T-cell (primary cell): ENCODE data around the gene LARGE1. TPM values are rescaled to one million over a fixed set of nuclear protein-coding genes. Genes with fewer than 3 reads are reported as not detected.

ENCODE experiments used
- ATAC-seq, 4 experiments: fragments of 200-7000 bp in 3 of 4; fragments of 150-1000 bp in 1 of 4; cut with Tn5 transposase; replicated peaks in 1 of 4; 1 replicate in 3 of 4; 2 replicates in 1 of 4; pipeline ENCODE4 v1.10.0; 2021; ENCODE audit warnings: moderate library complexity in 3 of 4, mild to moderate bottlenecking in 2 of 4, moderate number of reproducible peaks in 1 of 4
- CTCF ChIA-PET, 2 donors: fragments of 300-600 bp; sonication (Branson Sonifier 250); formaldehyde crosslinking; loops; one replicate each; lab custom pipeline; 2022; ENCODE audit warnings: antibody characterized with exemption in 2 of 2; lab: Charles Lee
- POLR2A ChIA-PET, 2 donors: fragments of 300-600 bp; sonication (Branson Sonifier 250); formaldehyde crosslinking; loops; one replicate each; lab custom pipeline; 2022; ENCODE audit warnings: antibody characterized with exemption in 2 of 2; lab: Charles Lee
- DNase-seq, 35 experiments: peaks; one replicate each; pipeline versions ENCODE4 v3.0.0 to v3.0.0-alpha.2; 2013 to 2023
- H3K27ac ChIP-seq: one replicate; pipeline ENCODE4 v1.5.1; 2013; ENCODE audit warnings: low read length
- H3K27me3 ChIP-seq, 2 experiments: replicated peaks in 1 of 2; 1 replicate in 1 of 2; 2 replicates in 1 of 2; pipeline versions ENCODE4 v1.6.1 to v1.7.0; 2013; ENCODE audit warnings: low read length in 1 of 2, mixed read lengths in 1 of 2; ENCODE audit not compliant: control insufficient read depth in 2 of 2, insufficient read depth in 2 of 2; ENCODE audit errors: extremely low read depth in 1 of 2
- H3K36me3 ChIP-seq, 2 donors: 1 replicate in 1 of 2; 2 replicates in 1 of 2; pipeline versions ENCODE4 v1.6.1 to v1.7.0; 2013; ENCODE audit warnings: low read length in 1 of 2; ENCODE audit not compliant: control insufficient read depth in 2 of 2, insufficient read depth in 1 of 2; ENCODE audit errors: extremely low read depth in 1 of 2
- H3K4me1 ChIP-seq, 2 experiments: 1 replicate in 1 of 2; 2 replicates in 1 of 2; pipeline versions ENCODE4 v1.6.1 to v1.7.0; 2013; ENCODE audit warnings: low read length in 2 of 2, mixed read lengths in 1 of 2; ENCODE audit not compliant: insufficient read depth in 2 of 2, control insufficient read depth in 1 of 2; ENCODE audit errors: extremely low read depth in 1 of 2
- H3K4me3 ChIP-seq, 2 donors: 1 replicate in 1 of 2; 2 replicates in 1 of 2; pipeline versions ENCODE4 v1.5.1 to v1.7.0; 2013; ENCODE audit warnings: mild to moderate bottlenecking in 2 of 2, low read length in 1 of 2, moderate library complexity in 1 of 2; ENCODE audit not compliant: control insufficient read depth in 1 of 2; ENCODE audit errors: extremely low read depth in 1 of 2
- H3K9me3 ChIP-seq: 2 replicates; pipeline ENCODE4 v1.7.0; 2013
- H3K27ac Mint-ChIP-seq, 2 donors: one replicate each; pipeline ENCODE4 v1.8.0; 2020 to 2021; ENCODE audit warnings: mild to moderate bottlenecking in 2 of 2, mixed read lengths in 2 of 2
- H3K27me3 Mint-ChIP-seq, 2 donors: one replicate each; pipeline ENCODE4 v1.8.0; 2021 to 2022; ENCODE audit warnings: mixed read lengths in 2 of 2
- H3K36me3 Mint-ChIP-seq: one replicate; pipeline ENCODE4 v1.8.0; 2021; ENCODE audit warnings: mixed read lengths
- H3K4me1 Mint-ChIP-seq, 3 donors: one replicate each; pipeline ENCODE4 v1.8.0; 2020 to 2022; ENCODE audit warnings: mixed read lengths in 3 of 3, mild to moderate bottlenecking in 1 of 3
- H3K4me3 Mint-ChIP-seq, 3 donors: one replicate each; pipeline ENCODE4 v1.8.0; 2020 to 2022; ENCODE audit warnings: mild to moderate bottlenecking in 3 of 3, mixed read lengths in 3 of 3, moderate library complexity in 3 of 3
- H3K9me3 Mint-ChIP-seq, 3 donors: one replicate each; pipeline ENCODE4 v1.8.0; 2020 to 2022; ENCODE audit warnings: mixed read lengths in 3 of 3
- WGBS: methylation state at CpG from one replicate; pipeline ENCODE4 v1.1.5; 2013; ENCODE audit warnings: missing lambda C conversion rate; ENCODE audit not compliant: insufficient coverage; 5-methylcytosine and 5-hydroxymethylcytosine counted together
- total RNA-seq, 35 experiments: library from RNA in 6 of 35; stranded (reverse) in 6 of 35; fragments of 120-200 nt in 1 of 35; gene quantifications; one replicate each; pipeline versions ENCODE4 v1.2.1 to v1.2.4 and lab custom pipeline; 2013 to 2026

Gene LARGE1
- total RNA-seq, 5 donors from 2014 or later (not counting 1 experiment from before 2014, with no cell fraction given) = 0.53 to 6.1 (median 3.0) TPM

GRCh38 chr22:33597274-33597985 lies 322.8 kb downstream of the LARGE1 start:
- no peaks in the 10 kb centered on the region for H3K36me3 Mint-ChIP-seq
- no peaks in the 10 kb centered on the region for H3K27me3 Mint-ChIP-seq
- no peak for DNase-seq
- ATAC-seq = no peak
- H3K4me3 Mint-ChIP-seq = no peak overlapping the region
- WGBS = no CpG with 5 or more reads among the region's 6 CpGs
- no peaks in the 10 kb centered on the region for H3K36me3 ChIP-seq
- peaks cover 0 to 13% (median 0%) of the 10 kb centered on the region in 3 donors for H3K9me3 Mint-ChIP-seq
- H3K4me1 Mint-ChIP-seq = no peaks in the 10 kb centered on the region
- H3K4me1 ChIP-seq = no peaks in the 10 kb centered on the region
- ChIA-PET CTCF (interaction anchor here in 1 of 2 donors (0.7 kb wide), 1 partner anchor 53 kb away, joined by 6 read pairs; no protein-coding TSS in a partner anchor), POLR2A (no interaction called here)
- H3K4me3 ChIP-seq = no peak overlapping the region
- no peaks in the 10 kb centered on the region for H3K27me3 ChIP-seq
- H3K9me3 ChIP-seq = no peaks in the 10 kb centered on the region
- no peak overlapping the region for H3K27ac ChIP-seq
- H3K27ac Mint-ChIP-seq = no peak overlapping the region

GRCh38 chr22:33593818-33594217 lies 326.5 kb downstream of the LARGE1 start:
- 100% methylated on average over 2 of the region's 5 CpGs for WGBS
- CTCF ChIA-PET = no interaction called here
- H3K27me3 ChIP-seq = no peaks in the 10 kb centered on the region
- no peak for ATAC-seq
- H3K4me1 ChIP-seq = no peaks in the 10 kb centered on the region
- no peaks in the 10 kb centered on the region for H3K9me3 ChIP-seq
- no peak overlapping the region for H3K4me3 Mint-ChIP-seq
- H3K4me3 ChIP-seq = no peak overlapping the region
- H3K4me1 Mint-ChIP-seq = no peaks in the 10 kb centered on the region
- no peak overlapping the region for H3K27ac Mint-ChIP-seq
- DNase-seq = no peak
- POLR2A ChIA-PET = no interaction called here
- H3K27me3 Mint-ChIP-seq = no peaks in the 10 kb centered on the region
- no peaks in the 10 kb centered on the region for H3K36me3 ChIP-seq
- H3K9me3 Mint-ChIP-seq = peaks cover 0 to 8% (median 0%) of the 10 kb centered on the region in 3 donors
- H3K36me3 Mint-ChIP-seq = no peaks in the 10 kb centered on the region
- H3K27ac ChIP-seq = no peak overlapping the region

DNA sequence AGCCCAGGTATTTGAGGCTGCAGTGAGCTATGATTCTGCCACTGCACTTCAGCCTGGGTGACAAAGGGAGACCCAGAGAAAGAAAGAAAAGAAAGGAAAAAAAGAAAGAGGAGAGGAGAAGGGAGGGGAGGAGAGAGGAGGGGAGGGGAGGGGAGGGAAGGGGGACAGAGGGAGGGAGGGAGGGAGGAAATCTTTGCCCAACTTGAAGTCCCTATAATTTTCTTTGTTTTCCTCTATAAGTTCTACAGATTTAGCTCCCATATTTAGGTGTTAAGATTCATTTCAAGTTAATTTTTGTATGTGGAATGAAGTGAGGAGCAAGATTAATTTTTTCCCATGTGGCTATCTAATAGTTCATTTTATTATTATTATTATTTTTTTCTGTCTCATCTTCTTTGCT lies 328.3 kb downstream of the LARGE1 start:
- H3K27ac ChIP-seq = no peak overlapping the region
- no peaks in the 10 kb centered on the region for H3K4me1 ChIP-seq
- no peaks in the 10 kb centered on the region for H3K27me3 ChIP-seq
- DNase-seq (no peak), ATAC-seq (no peak)
- ChIA-PET CTCF (no interaction called here), POLR2A (interaction anchor here in 1 of 2 donors (0.6 kb wide), 1 partner anchor 383 kb away, joined by 5 read pairs; no protein-coding TSS in a partner anchor)
- Mint-ChIP-seq H3K4me1 (no peaks in the 10 kb centered on the region), H3K36me3 (no peaks in the 10 kb centered on the region), H3K27me3 (no peaks in the 10 kb centered on the region), H3K4me3 (no peak overlapping the region), H3K27ac (no peak overlapping the region), H3K9me3 (peaks cover 0 to 4% (median 0%) of the 10 kb centered on the region in 3 donors)
- no peaks in the 10 kb centered on the region for H3K9me3 ChIP-seq
- no peak overlapping the region for H3K4me3 ChIP-seq
- no peaks in the 10 kb centered on the region for H3K36me3 ChIP-seq

GRCh38 chr22:33589297-33589696 lies 331.0 kb downstream of the LARGE1 start:
- Histone ChIP-seq H3K4me1 (no peaks in the 10 kb centered on the region), H3K4me3 (no peak overlapping the region), H3K27me3 (no peaks in the 10 kb centered on the region), H3K27ac (no peak overlapping the region), H3K9me3 (no peaks in the 10 kb centered on the region), H3K36me3 (no peaks in the 10 kb centered on the region)
- Mint-ChIP-seq H3K27ac (no peak overlapping the region), H3K36me3 (no peaks in the 10 kb centered on the region), H3K4me1 (no peaks in the 10 kb centered on the region), H3K27me3 (no peaks in the 10 kb centered on the region), H3K4me3 (no peak overlapping the region), H3K9me3 (peaks cover 0 to 6% (median 4%) of the 10 kb centered on the region in 3 donors)
- POLR2A ChIA-PET = no interaction called here
- CTCF ChIA-PET = no interaction called here
- no peak for DNase-seq
- ATAC-seq = no peak

DNA sequence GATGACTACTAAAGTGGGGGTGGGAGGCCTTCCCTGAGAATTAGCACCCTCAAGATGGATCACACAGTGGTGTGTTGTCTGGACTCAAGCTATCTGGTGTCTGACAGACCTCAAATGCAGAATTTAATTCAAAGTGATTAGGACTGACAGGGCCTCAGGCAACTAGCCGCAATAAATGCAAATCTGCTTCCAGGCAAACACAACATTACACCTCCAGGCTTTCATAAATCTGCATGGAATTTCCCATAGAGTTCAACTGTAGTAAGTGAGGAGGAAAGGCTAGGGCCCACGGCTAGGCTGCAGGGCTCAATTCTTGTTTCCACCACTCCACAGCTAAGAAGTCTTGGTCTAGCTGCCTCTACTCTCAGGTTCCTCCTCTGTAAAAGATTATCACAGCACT lies 331.4 kb downstream of the LARGE1 start:
- Mint-ChIP-seq H3K4me3 (no peak overlapping the region), H3K27me3 (no peaks in the 10 kb centered on the region), H3K36me3 (no peaks in the 10 kb centered on the region), H3K4me1 (no peaks in the 10 kb centered on the region), H3K9me3 (peaks cover 0 to 6% (median 4%) of the 10 kb centered on the region in 3 donors), H3K27ac (no peak overlapping the region)
- CTCF ChIA-PET = no interaction called here
- H3K27me3 ChIP-seq = no peaks in the 10 kb centered on the region
- H3K27ac ChIP-seq = no peak overlapping the region
- WGBS = no CpG with 5 or more reads among the region's 2 CpGs
- DNase-seq = no peak
- POLR2A ChIA-PET = no interaction called here
- H3K9me3 ChIP-seq = no peaks in the 10 kb centered on the region
- no peak overlapping the region for H3K4me3 ChIP-seq
- no peaks in the 10 kb centered on the region for H3K4me1 ChIP-seq
- no peak for ATAC-seq
- no peaks in the 10 kb centered on the region for H3K36me3 ChIP-seq

- ATAC-seq (no peak), DNase-seq (no peak)
- Mint-ChIP-seq H3K36me3 (no peaks in the 10 kb centered on the region), H3K4me3 (no peak overlapping the region), H3K27me3 (no peaks in the 10 kb centered on the region), H3K4me1 (no peaks in the 10 kb centered on the region), H3K9me3 (peaks cover 0 to 6% (median 4%) of the 10 kb centered on the region in 3 donors), H3K27ac (no peak overlapping the region)
- H3K9me3 ChIP-seq = no peaks in the 10 kb centered on the region
- no peaks in the 10 kb centered on the region for H3K4me1 ChIP-seq
- no peak overlapping the region for H3K27ac ChIP-seq
- POLR2A ChIA-PET = no interaction called here
- no peaks in the 10 kb centered on the region for H3K27me3 ChIP-seq
- H3K36me3 ChIP-seq = no peaks in the 10 kb centered on the region
- WGBS = 32% methylated on average over 3 of the region's 5 CpGs
- H3K4me3 ChIP-seq = no peak overlapping the region
- CTCF ChIA-PET = no interaction called here
These were observed 336.1 kb downstream of the LARGE1 start for GRCh38 chr22:33584152-33584551.
